Measurements from ENCODE around the gene CRYBG1. TPM values are rescaled to one million over a fixed set of nuclear protein-coding genes. Genes with fewer than 3 reads are reported as not detected.

Gene CRYBG1
- total RNA-seq, 1 experiment from 2014 or later, result 10.1 TPM

- no peaks in the 10 kb centered on the region for H3K36me3 Mint-ChIP-seq
- DNase-seq (ENCODE audit: low spot score), result no peak
These were observed 90.9 kb downstream of the CRYBG1 start for GRCh38 chr6:106451439-106451838.

More at GRCh38 chr6:106451439-106451838, 90.9 kb downstream of the CRYBG1 start:
- peaks cover 26% of the 10 kb centered on the region for H3K4me1 Mint-ChIP-seq
- ATAC-seq, result no peak
- H3K9me3 Mint-ChIP-seq, result no peaks in the 10 kb centered on the region
- TF ChIP-seq IRF1 (CRISPR knock-in tag; IDR thresholded peaks at IDR 0.05), result no peak
- TF ChIP-seq ERG (CRISPR knock-in tag; IDR thresholded peaks at IDR 0.05), result no peak
- TF ChIP-seq RORB (CRISPR knock-in tag; IDR thresholded peaks at IDR 0.05), result no peak
- no peak for TF ChIP-seq NR2C2 (CRISPR knock-in tag; IDR thresholded peaks at IDR 0.05)
- no peak for TF ChIP-seq SMAD3 (CRISPR knock-in tag; IDR thresholded peaks at IDR 0.05; ENCODE audit: borderline replicate concordance)
- no peak for TF ChIP-seq JAZF1 (CRISPR knock-in tag; IDR thresholded peaks at IDR 0.05)
- no peak for TF ChIP-seq NR3C1 (CRISPR knock-in tag; conservative IDR thresholded peaks at IDR 0.05; ENCODE audit: low read depth)
- no peak for TF ChIP-seq ELF4 (CRISPR knock-in tag; IDR thresholded peaks at IDR 0.05; ENCODE audit: low read depth)
- TF ChIP-seq PRRX2 (CRISPR knock-in tag; IDR thresholded peaks at IDR 0.05), result no peak
- no peak for TF ChIP-seq NFE2L1 (CRISPR knock-in tag; IDR thresholded peaks at IDR 0.05)
- TF ChIP-seq STAT6 (CRISPR knock-in tag; conservative IDR thresholded peaks at IDR 0.05; ENCODE audit: low read depth), result no peak
- no peak for TF ChIP-seq E2F4 (CRISPR knock-in tag; IDR thresholded peaks at IDR 0.05; ENCODE audit: borderline replicate concordance, low read depth)
- TF ChIP-seq PREB (CRISPR knock-in tag; IDR thresholded peaks at IDR 0.05; ENCODE audit: borderline replicate concordance), result no peak
- TF ChIP-seq ATF1 (CRISPR knock-in tag; IDR thresholded peaks at IDR 0.05), result no peak
- TF ChIP-seq AFF4 (CRISPR knock-in tag; IDR thresholded peaks at IDR 0.05; ENCODE audit: borderline replicate concordance), result no peak
- TF ChIP-seq CREM (CRISPR knock-in tag; IDR thresholded peaks at IDR 0.05), result no peak
- no peak for TF ChIP-seq MLX (CRISPR knock-in tag; IDR thresholded peaks at IDR 0.05)
- TF ChIP-seq SOX15 (CRISPR knock-in tag; IDR thresholded peaks at IDR 0.05), result no peak
- no peaks in the 10 kb centered on the region for H3K27me3 Mint-ChIP-seq (ENCODE audit: low read depth)
- no peak overlapping the region for H3K4me3 Mint-ChIP-seq
- CTCF ChIA-PET, result interaction anchor here (4.0 kb wide), 1 partner anchor 115 kb away, joined by 26 read pairs; no protein-coding TSS in a partner anchor
- no peak overlapping the region for H3K27ac Mint-ChIP-seq
- POLR2A ChIA-PET, result no interaction called here

All from WTC11 (cell line).